Measurements from ENCODE around the gene TRPM5.

DNA sequence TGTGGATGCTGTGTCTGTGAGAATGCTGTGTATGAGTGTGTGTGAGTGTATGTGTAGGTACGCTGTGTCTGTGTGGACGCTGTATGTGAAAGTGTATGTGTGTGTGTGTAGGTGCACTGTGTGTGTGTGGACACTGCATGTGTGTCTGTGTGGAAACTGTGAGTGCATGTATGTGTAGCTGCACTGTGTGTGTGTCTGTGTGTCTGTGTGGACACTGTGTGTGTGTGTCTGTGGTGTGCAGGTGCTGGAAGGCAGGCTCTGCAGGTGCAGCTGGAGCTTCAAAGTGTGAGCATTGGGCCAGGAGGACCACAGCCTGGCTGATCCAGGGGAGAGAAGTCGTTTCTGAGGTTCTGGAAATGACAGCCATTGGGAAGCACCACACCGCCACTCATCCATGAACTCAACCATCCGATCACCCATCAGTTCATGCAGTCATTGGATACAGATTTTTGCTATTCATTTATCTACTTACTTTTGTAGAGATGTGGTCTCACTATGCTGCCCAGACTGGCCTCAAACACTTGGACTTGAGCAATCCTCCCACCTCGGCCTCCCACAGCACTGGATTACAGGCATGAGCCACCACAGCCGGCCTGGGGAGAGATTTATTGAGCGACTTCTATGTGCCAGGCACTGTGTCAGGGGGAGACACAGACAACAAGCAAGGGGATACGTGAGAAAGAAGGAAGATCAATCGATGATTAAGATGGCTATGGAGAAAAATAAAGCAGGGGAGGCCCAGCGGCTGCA lies 9.6 kb downstream of the TRPM5 start:
- TF ChIP-seq, protein P1, sequence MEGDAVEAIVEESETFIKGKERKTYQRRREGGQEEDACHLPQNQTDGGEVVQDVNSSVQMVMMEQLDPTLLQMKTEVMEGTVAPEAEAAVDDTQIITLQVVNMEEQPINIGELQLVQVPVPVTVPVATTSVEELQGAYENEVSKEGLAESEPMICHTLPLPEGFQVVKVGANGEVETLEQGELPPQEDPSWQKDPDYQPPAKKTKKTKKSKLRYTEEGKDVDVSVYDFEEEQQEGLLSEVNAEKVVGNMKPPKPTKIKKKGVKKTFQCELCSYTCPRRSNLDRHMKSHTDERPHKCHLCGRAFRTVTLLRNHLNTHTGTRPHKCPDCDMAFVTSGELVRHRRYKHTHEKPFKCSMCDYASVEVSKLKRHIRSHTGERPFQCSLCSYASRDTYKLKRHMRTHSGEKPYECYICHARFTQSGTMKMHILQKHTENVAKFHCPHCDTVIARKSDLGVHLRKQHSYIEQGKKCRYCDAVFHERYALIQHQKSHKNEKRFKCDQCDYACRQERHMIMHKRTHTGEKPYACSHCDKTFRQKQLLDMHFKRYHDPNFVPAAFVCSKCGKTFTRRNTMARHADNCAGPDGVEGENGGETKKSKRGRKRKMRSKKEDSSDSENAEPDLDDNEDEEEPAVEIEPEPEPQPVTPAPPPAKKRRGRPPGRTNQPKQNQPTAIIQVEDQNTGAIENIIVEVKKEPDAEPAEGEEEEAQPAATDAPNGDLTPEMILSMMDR (IDR thresholded peaks at IDR 0.05; ENCODE audit: control extremely low read depth in 1 of 3, insufficient read depth in 1 of 3, low read depth in 1 of 3, low read length in 3 of 3): no peak
- no peak for TF ChIP-seq POLR2AphosphoS5 (IDR thresholded peaks at IDR 0.05; ENCODE audit: low read depth, low read length)
- TF ChIP-seq POLR2A (IDR thresholded peaks at IDR 0.05; ENCODE audit: control extremely low read depth in 1 of 2, low read depth in 2 of 2, low read length in 2 of 2): no peak
- TF ChIP-seq TAF1 (IDR thresholded peaks at IDR 0.05; ENCODE audit: low read depth, low read length): no peak
- no peak for TF ChIP-seq JUND (IDR thresholded peaks at IDR 0.05; ENCODE audit: low read length)

Data from H1 (cell line).